Measurements from ENCODE around the gene ANKRD13A. TPM values are rescaled to one million over a fixed set of nuclear protein-coding genes. Genes with fewer than 3 reads are reported as not detected.
A peak's percentile ranks its signal among the peaks of the same experiment; 100 is the strongest.

Gene ANKRD13A
- total and polyA plus RNA-seq, 2 of the 8 experiments (the other 6 are each of a cell fraction or from before 2014, with no cell fraction given): 16.8 to 21.4 TPM

GRCh38 chr12:109995686-109996482, 3.3 kb upstream of the ANKRD13A start, which contains the start of gene GIT2 (continued):
- TF ChIP-seq, protein P1, sequence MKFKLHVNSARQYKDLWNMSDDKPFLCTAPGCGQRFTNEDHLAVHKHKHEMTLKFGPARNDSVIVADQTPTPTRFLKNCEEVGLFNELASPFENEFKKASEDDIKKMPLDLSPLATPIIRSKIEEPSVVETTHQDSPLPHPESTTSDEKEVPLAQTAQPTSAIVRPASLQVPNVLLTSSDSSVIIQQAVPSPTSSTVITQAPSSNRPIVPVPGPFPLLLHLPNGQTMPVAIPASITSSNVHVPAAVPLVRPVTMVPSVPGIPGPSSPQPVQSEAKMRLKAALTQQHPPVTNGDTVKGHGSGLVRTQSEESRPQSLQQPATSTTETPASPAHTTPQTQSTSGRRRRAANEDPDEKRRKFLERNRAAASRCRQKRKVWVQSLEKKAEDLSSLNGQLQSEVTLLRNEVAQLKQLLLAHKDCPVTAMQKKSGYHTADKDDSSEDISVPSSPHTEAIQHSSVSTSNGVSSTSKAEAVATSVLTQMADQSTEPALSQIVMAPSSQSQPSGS (IDR thresholded peaks at IDR 0.05; ENCODE audit: low read length): no peak
- TF ChIP-seq SP4 (IDR thresholded peaks at IDR 0.05; ENCODE audit: low read length) (0 out of 2 replicates have a peak, but pooled peaks have one; percentile 3), TAF1 (IDR thresholded peaks at IDR 0.05; ENCODE audit: low read depth, low read length) (peak; percentile 59; the same call in 1 of the 2 replicates), TBP (IDR thresholded peaks at IDR 0.05; ENCODE audit: low read depth, low read length) (peak; percentile 52; the same call in 1 of the 2 replicates), RBBP5 (IDR thresholded peaks at IDR 0.05; ENCODE audit: borderline replicate concordance, low read depth, low read length) (peak; percentile 72; the same call in 1 of the 2 replicates), HDAC6 (IDR thresholded peaks at IDR 0.05; ENCODE audit: low read depth, low read length) (no peak), SIX5 (IDR thresholded peaks at IDR 0.05; ENCODE audit: low read depth, low read length) (0 out of 2 replicates have a peak, but pooled peaks have one; percentile 24), TEAD4 (IDR thresholded peaks at IDR 0.05; ENCODE audit: low read depth, low read length) (0 out of 2 replicates have a peak, but pooled peaks have one; percentile 1), SIN3A (conservative IDR thresholded peaks at IDR 0.05 in 1 of 2, IDR thresholded peaks at IDR 0.05 in 1 of 2; ENCODE audit: low read depth in 1 of 2, low read length in 2 of 2) (peak; percentile 3 to 85; a peak in 2 of 4 replicates), PHF8 (conservative IDR thresholded peaks at IDR 0.05; ENCODE audit: low read depth, low read length) (peak; percentile 65; the same call in 1 of the 2 replicates), HDAC2 (IDR thresholded peaks at IDR 0.05; ENCODE audit: borderline replicate concordance in 1 of 2, low read depth in 2 of 2, low read length in 2 of 2) (peak in 1 of 2 experiments; percentile 87; a peak in 1 of 4 replicates), BACH1 (IDR thresholded peaks at IDR 0.05; ENCODE audit: low read length) (0 out of 2 replicates have a peak, but pooled peaks have one; percentile 26), CHD1 (IDR thresholded peaks at IDR 0.05; ENCODE audit: low read depth, low read length) (no peak), YY1 (IDR thresholded peaks at IDR 0.05; ENCODE audit: low read depth, low read length) (peak; percentile 99), RXRA (IDR thresholded peaks at IDR 0.05; ENCODE audit: insufficient read depth, low read depth, low read length) (no peak), E2F6 (IDR thresholded peaks at IDR 0.05) (peak; percentile 35; the same call in 1 of the 2 replicates), POU5F1 (IDR thresholded peaks at IDR 0.05; ENCODE audit: low read depth, low read length) (no peak), BRCA1 (IDR thresholded peaks at IDR 0.05; ENCODE audit: low read depth, low read length) (no peak)
- TF ChIP-seq, protein P2, sequence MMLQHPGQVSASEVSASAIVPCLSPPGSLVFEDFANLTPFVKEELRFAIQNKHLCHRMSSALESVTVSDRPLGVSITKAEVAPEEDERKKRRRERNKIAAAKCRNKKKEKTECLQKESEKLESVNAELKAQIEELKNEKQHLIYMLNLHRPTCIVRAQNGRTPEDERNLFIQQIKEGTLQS (IDR thresholded peaks at IDR 0.05; ENCODE audit: insufficient read depth, low read depth, low read length): peak; percentile 72
- TF ChIP-seq, protein P3, sequence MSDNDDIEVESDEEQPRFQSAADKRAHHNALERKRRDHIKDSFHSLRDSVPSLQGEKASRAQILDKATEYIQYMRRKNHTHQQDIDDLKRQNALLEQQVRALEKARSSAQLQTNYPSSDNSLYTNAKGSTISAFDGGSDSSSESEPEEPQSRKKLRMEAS (IDR thresholded peaks at IDR 0.05): peak; percentile 87

Data from H1 (cell line).